Gastroesophageal sphincter (tissue), 4 donors: ENCODE data around the gene CDH11. TPM values are rescaled to one million over a fixed set of nuclear protein-coding genes. Genes with fewer than 3 reads are reported as not detected.
A peak's percentile ranks its signal among the peaks of the same experiment; 100 is the strongest.

ENCODE experiments used
- ATAC-seq: fragments of 150-250 bp; one replicate; pipeline ENCODE4 v1.9.1; 2016; ENCODE audit warnings: mild to moderate bottlenecking, moderate library complexity
- H3K27ac ChIP-seq, 4 donors: fragments of 200-600 bp; sonication (generic) in 3 of 4; 1 replicate in 3 of 4; 2 replicates in 1 of 4; pipeline ENCODE4 v1.5.1; 2016 to 2019
- H3K27me3 ChIP-seq: fragments of 200-600 bp; sonication (generic); one replicate; pipeline ENCODE4 v1.5.1; 2019
- H3K36me3 ChIP-seq, 2 donors: fragments of 200-600 bp; sonication (generic); one replicate each; pipeline ENCODE4 v1.5.1; 2019; ENCODE audit warnings: control low read depth in 1 of 2
- H3K4me1 ChIP-seq, 3 donors: fragments of 200-600 bp; sonication (generic); 1 replicate in 2 of 3; 2 replicates in 1 of 3; pipeline ENCODE4 v1.5.1; 2016 to 2019; ENCODE audit warnings: control low read depth in 2 of 3
- H3K4me3 ChIP-seq, 2 donors: fragments of 200-600 bp; sonication (generic); one replicate each; pipeline ENCODE4 v1.5.1; 2019; ENCODE audit warnings: mild to moderate bottlenecking in 1 of 2, moderate library complexity in 1 of 2
- H3K9me3 ChIP-seq, 3 donors: fragments of 200-600 bp; sonication (generic); one replicate each; pipeline ENCODE4 v1.5.1; 2017 to 2019; ENCODE audit warnings: control low read depth in 2 of 3
- CTCF ChIP-seq, 4 experiments: fragments of 200-600 bp in 2 of 4; fragments of 450-650 bp in 2 of 4; sonication (generic) in 1 of 4; IDR thresholded peaks; one replicate each; pipeline ENCODE4 v1.5.1; 2017 to 2019; ENCODE audit warnings: antibody characterized with exemption in 4 of 4, mild to moderate bottlenecking in 2 of 4, moderate library complexity in 2 of 4
- EP300 ChIP-seq: sonication (generic); formaldehyde crosslinking; IDR thresholded peaks from one replicate; pipeline ENCODE4 v1.6.1; 2017; ENCODE audit warnings: antibody characterized with exemption, mild to moderate bottlenecking
- POLR2A ChIP-seq, 2 donors: fragments of 450-650 bp; IDR thresholded peaks; one replicate each; pipeline ENCODE4 v1.6.1; 2017; ENCODE audit warnings: antibody characterized with exemption in 2 of 2, mild to moderate bottlenecking in 2 of 2, moderate library complexity in 1 of 2
- POLR2AphosphoS5 ChIP-seq: sonication (generic); formaldehyde crosslinking; IDR thresholded peaks from one replicate; pipeline ENCODE4 v1.6.1; 2017; ENCODE audit warnings: antibody characterized with exemption
- WGBS, 2 donors: methylation state at CpG; one replicate each; pipeline ENCODE4 v1.1.5; 2018; ENCODE audit warnings: low coverage in 1 of 2; 5-methylcytosine and 5-hydroxymethylcytosine counted together
- total RNA-seq, 4 donors: library from RNA; depleted of rRNA; stranded (reverse); fragments of >200 nt; gene quantifications; one replicate each; pipeline ENCODE4 v1.1.0, GENCODE V29; 2016

The CDH11 gene
- total RNA-seq, 4 donors from 2014 or later: 37.4 to 78.9 (median 62.8) TPM

GRCh38 chr16:64993464-64993863, 128.4 kb downstream of the CDH11 start:
- Histone ChIP-seq H3K4me3 (no peak overlapping the region), H3K4me1 (no peaks in the 10 kb centered on the region), H3K9me3 (no peaks in the 10 kb centered on the region), H3K27me3 (no peaks in the 10 kb centered on the region), H3K36me3 (peaks cover 0 to 71% of the 10 kb centered on the region in 2 donors), H3K27ac (no peak overlapping the region)
- ATAC-seq: no peak
- 75 to 89% methylated on average over 2 of the region's 2 CpGs for WGBS, 2 donors
- TF ChIP-seq POLR2A (IDR thresholded peaks at IDR 0.05) (no peak), EP300 (no peak), POLR2AphosphoS5 (no peak), CTCF (IDR thresholded peaks at IDR 0.05) (no peak)

GRCh38 chr16:64991001-64991400, 130.9 kb downstream of the CDH11 start:
- H3K36me3 ChIP-seq: peaks cover 0 to 71% of the 10 kb centered on the region in 2 donors
- WGBS, 2 donors: 83% methylated on average over 1 of the region's 1 CpG; no CpG with 5 or more reads in 1 of the 2 donors
- H3K27me3 ChIP-seq: no peaks in the 10 kb centered on the region
- TF ChIP-seq EP300 (no peak), CTCF (IDR thresholded peaks at IDR 0.05) (no peak), POLR2A (IDR thresholded peaks at IDR 0.05) (no peak), POLR2AphosphoS5 (no peak)
- ATAC-seq: no peak
- no peak overlapping the region for H3K4me3 ChIP-seq
- H3K4me1 ChIP-seq: no peaks in the 10 kb centered on the region
- no peaks in the 10 kb centered on the region for H3K9me3 ChIP-seq
- no peak overlapping the region for H3K27ac ChIP-seq

GRCh38 chr16:64990101-64990500, 131.8 kb downstream of the CDH11 start:
- 81 to 89% methylated on average over 2 to 3 of the region's 3 CpGs for WGBS, 2 donors
- Histone ChIP-seq H3K27ac (no peak overlapping the region), H3K27me3 (no peaks in the 10 kb centered on the region), H3K4me1 (no peaks in the 10 kb centered on the region), H3K9me3 (no peaks in the 10 kb centered on the region), H3K36me3 (peaks cover 0 to 71% of the 10 kb centered on the region in 2 donors), H3K4me3 (no peak overlapping the region)
- ATAC-seq: no peak
- no peak for TF ChIP-seq EP300
- TF ChIP-seq POLR2AphosphoS5: no peak
- no peak for TF ChIP-seq POLR2A (IDR thresholded peaks at IDR 0.05)
- no peak for TF ChIP-seq CTCF (IDR thresholded peaks at IDR 0.05)

GRCh38 chr16:64989050-64989449, 132.8 kb downstream of the CDH11 start:
- H3K27ac ChIP-seq: no peak overlapping the region
- TF ChIP-seq EP300: no peak
- no peak for TF ChIP-seq POLR2AphosphoS5
- no peak for TF ChIP-seq CTCF (IDR thresholded peaks at IDR 0.05)
- no peak for TF ChIP-seq POLR2A (IDR thresholded peaks at IDR 0.05)
- H3K27me3 ChIP-seq: no peaks in the 10 kb centered on the region
- H3K9me3 ChIP-seq: no peaks in the 10 kb centered on the region
- no peak overlapping the region for H3K4me3 ChIP-seq
- peaks cover 0 to 71% of the 10 kb centered on the region in 2 donors for H3K36me3 ChIP-seq
- 84 to 90% methylated on average over 2 to 3 of the region's 3 CpGs for WGBS, 2 donors
- no peak for ATAC-seq
- no peaks in the 10 kb centered on the region for H3K4me1 ChIP-seq

GRCh38 chr16:64983963-64984362, 137.9 kb downstream of the CDH11 start:
- H3K36me3 ChIP-seq: peaks cover 0 to 38% of the 10 kb centered on the region in 2 donors
- H3K27me3 ChIP-seq: no peaks in the 10 kb centered on the region
- H3K9me3 ChIP-seq: no peaks in the 10 kb centered on the region
- WGBS, 2 donors: 12 to 45% methylated on average over 2 of the region's 2 CpGs
- TF ChIP-seq EP300 (no peak), CTCF (IDR thresholded peaks at IDR 0.05) (peak in 3 of 4 experiments; percentile 16 to 53 (median 21))
- H3K4me3 ChIP-seq: no peak overlapping the region
- ATAC-seq: no peak
- H3K27ac ChIP-seq: no peak overlapping the region
- H3K4me1 ChIP-seq: no peaks in the 10 kb centered on the region
